ENCODE data around the gene KRTAP4-11.
"Not testable (repeated sequence)": the region's sequence is repeated elsewhere in the genome, so short reads cannot be mapped to it uniquely, and the experiment has no call there.

Gene KRTAP4-11

GRCh38 chr17:41084100-41084856, 33.9 kb downstream of the KRTAP4-11 start, which contains the start of gene KRTAP4-7:
TSS of gene KRTAP4-7 (plus strand) at chr17:41084150. CDS start at chr17:41084207, 57 bp downstream.
- not testable (repeated sequence) for DNase-seq (ENCODE audit: low read depth)

GRCh38 chr17:41083427-41083826, 34.7 kb downstream of the KRTAP4-11 start:
- not testable (repeated sequence) for DNase-seq (ENCODE audit: low read depth)

- no peak for DNase-seq (ENCODE audit: low read depth)
Measured at GRCh38 chr17:41082626-41083025, 35.5 kb downstream of the KRTAP4-11 start.

- DNase-seq (ENCODE audit: low read depth) = no peak
Measured at GRCh38 chr17:41076788-41077187, 41.4 kb downstream of the KRTAP4-11 start.

GRCh38 chr17:41073676-41074075, 44.5 kb downstream of the KRTAP4-11 start:
- DNase-seq (ENCODE audit: low read depth) = no peak

- no peak for DNase-seq (ENCODE audit: low read depth)
Measured at GRCh38 chr17:41071606-41072360, 46.4 kb downstream of the KRTAP4-11 start.

- no peak for DNase-seq (ENCODE audit: low read depth)
Measured at GRCh38 chr17:41069031-41069430, 49.1 kb downstream of the KRTAP4-11 start.

GRCh38 chr17:41067281-41067680, 50.9 kb downstream of the KRTAP4-11 start:
- DNase-seq (ENCODE audit: low read depth) = peak; percentile 59

All from fibroblast of the conjunctiva (primary cell).